ENCODE results near the gene MYRFL.

DNA sequence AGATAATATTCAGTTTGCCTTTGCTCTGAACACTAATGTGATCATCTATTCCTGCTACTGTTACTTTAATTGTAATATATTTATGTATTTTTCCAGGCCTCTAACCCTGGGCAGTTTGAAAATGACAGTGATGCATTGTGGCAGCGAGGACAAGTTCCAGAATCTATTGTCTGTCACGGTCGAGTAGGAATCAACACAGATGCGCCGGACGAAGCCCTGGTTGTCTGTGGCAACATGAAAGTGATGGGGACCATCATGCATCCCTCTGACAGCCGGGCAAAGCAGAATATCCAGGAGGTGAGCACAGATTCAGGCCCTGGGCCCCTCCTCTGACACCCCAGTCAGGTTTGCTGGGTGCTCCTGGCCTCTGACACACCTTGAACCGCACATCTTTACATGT lies 78.5 kb downstream of the MYRFL start:
- TF ChIP-seq CTCF (IDR thresholded peaks at IDR 0.05; ENCODE audit: control extremely low read depth in 1 of 3, insufficient read depth in 1 of 3, low read depth in 1 of 3, low read length in 3 of 3) = no peak
- TF ChIP-seq NRF1 (IDR thresholded peaks at IDR 0.05; ENCODE audit: low read depth, low read length) = no peak
- no peak for TF ChIP-seq TCF12 (IDR thresholded peaks at IDR 0.05; ENCODE audit: low read depth, low read length)
- TF ChIP-seq EP300 (IDR thresholded peaks at IDR 0.05; ENCODE audit: borderline replicate concordance in 1 of 2, low read depth in 2 of 2, low read length in 2 of 2) = no peak
- TF ChIP-seq SUZ12 (IDR thresholded peaks at IDR 0.05; ENCODE audit: low read length) = no peak
- no peak for TF ChIP-seq RAD21 (IDR thresholded peaks at IDR 0.05 in 1 of 2, conservative IDR thresholded peaks at IDR 0.05 in 1 of 2; ENCODE audit: low read depth in 2 of 2, low read length in 2 of 2)
- no peak for TF ChIP-seq CREB1 (IDR thresholded peaks at IDR 0.05)
- TF ChIP-seq CEBPB (IDR thresholded peaks at IDR 0.05; ENCODE audit: low read depth, low read length) = no peak
